Measurements from ENCODE around the gene CD33.

GRCh38 chr19:51198641-51199040 is 26.2 kb upstream of the CD33 start:
- TF ChIP-seq CTCF (IDR thresholded peaks at IDR 0.05; ENCODE audit: insufficient read depth, low read length), result no peak
- no peak for TF ChIP-seq REST (IDR thresholded peaks at IDR 0.05; ENCODE audit: insufficient replicate concordance, low read depth)
- TF ChIP-seq GABPA (IDR thresholded peaks at IDR 0.05; ENCODE audit: low read depth), result no peak

Data from HL-60 (cell line).